AG04450 (cell line): ENCODE data around the gene ELOVL5. TPM values are rescaled to one million over a fixed set of nuclear protein-coding genes. Genes with fewer than 3 reads are reported as not detected.

ENCODE experiments used
- CTCF ChIA-PET: fragments of 300-600, 350-600 bp; formaldehyde crosslinking; extraction: SDS; loops from one replicate; lab custom pipeline; 2022; ENCODE audit warnings: antibody characterized with exemption, inconsistent platforms; lab: Charles Lee
- POLR2A ChIA-PET: fragments of 350-600 bp; formaldehyde crosslinking; extraction: SDS; loops from one replicate; lab custom pipeline; 2021; ENCODE audit warnings: antibody characterized with exemption, inconsistent platforms; lab: Yijun Ruan, JAX
- DNase-seq: peaks from one replicate; pipeline ENCODE4 v3.0.0-alpha.2; 2011; ENCODE audit warnings: low read depth, low spot score
- H3K27ac ChIP-seq: one replicate; pipeline ENCODE4 v1.5.1; 2012; ENCODE audit warnings: low read depth, low read length, control low read depth
- H3K27me3 ChIP-seq: one replicate; pipeline ENCODE4 v1.6.0; 2012; ENCODE audit warnings: low read length; ENCODE audit not compliant: control insufficient read depth, insufficient read depth
- H3K4me3 ChIP-seq: 2 replicates; pipeline ENCODE4 v1.5.1; 2011; ENCODE audit warnings: mild to moderate bottlenecking, low read depth, low read length, control low read depth
- H3K9me3 ChIP-seq: 2 replicates; pipeline ENCODE4 v1.5.1; 2012; ENCODE audit warnings: low read length; ENCODE audit not compliant: control insufficient read depth, insufficient read depth
- polyA plus RNA-seq: library from polyadenylated mRNA; depleted of rRNA; stranded (reverse); fragments of >200 nt; gene quantifications from 2 replicates; pipeline ENCODE4 v1.2.3, GENCODE V29; 2011
- TF ChIP-seq, protein P1 (sequence below): IDR thresholded peaks from 2 replicates; pipeline ENCODE4 v1.5.1; 2011; ENCODE audit warnings: low read depth, low read length, control low read depth, inconsistent platforms

The ELOVL5 gene
- polyA plus RNA-seq, 1 experiment, result 81.6 TPM

DNA sequence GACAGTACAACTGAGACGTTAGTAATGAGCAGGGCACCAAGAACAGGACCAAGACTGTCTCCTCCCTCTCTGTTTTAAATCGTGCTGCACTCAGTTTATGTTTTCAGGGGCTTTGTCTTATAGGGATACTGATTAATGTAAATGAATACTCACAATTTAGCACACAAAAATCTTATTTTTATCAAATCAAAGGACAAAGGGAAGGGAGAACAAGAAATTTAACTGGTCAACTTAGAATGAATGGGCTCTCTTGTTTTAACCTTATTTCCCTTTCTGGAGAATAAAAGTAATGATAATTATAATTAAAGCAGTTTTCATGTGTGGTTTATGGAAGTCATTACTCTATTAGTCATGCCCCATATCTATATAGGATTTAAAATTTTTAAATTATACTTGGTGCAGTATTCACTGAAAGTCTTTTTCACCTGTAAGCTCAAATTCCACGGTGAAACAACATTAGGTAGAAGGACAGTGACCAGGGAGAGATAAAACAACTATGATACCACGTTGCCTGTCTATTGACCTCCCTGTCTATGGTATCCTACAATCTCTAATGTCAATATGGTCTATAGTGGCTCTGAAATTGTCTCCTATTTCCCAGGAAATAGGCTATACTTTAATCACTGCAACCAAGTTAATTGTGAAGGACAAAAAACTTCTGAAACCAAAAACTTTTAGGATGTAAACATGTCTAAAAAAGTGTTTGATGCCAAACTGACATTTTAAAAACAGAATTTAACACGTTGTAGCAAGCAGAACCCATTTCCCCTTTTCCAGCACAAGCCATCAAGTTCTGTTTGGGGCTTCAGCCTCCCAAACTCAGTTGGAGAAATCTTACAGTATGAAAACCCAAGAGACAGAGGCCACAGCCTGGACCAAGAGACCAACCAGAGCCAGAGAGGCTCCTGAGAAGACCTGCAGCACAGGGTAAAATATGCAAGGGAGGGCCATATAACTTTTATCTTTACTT is 15.0 kb downstream of the ELOVL5 start:
- TF ChIP-seq, protein P1, sequence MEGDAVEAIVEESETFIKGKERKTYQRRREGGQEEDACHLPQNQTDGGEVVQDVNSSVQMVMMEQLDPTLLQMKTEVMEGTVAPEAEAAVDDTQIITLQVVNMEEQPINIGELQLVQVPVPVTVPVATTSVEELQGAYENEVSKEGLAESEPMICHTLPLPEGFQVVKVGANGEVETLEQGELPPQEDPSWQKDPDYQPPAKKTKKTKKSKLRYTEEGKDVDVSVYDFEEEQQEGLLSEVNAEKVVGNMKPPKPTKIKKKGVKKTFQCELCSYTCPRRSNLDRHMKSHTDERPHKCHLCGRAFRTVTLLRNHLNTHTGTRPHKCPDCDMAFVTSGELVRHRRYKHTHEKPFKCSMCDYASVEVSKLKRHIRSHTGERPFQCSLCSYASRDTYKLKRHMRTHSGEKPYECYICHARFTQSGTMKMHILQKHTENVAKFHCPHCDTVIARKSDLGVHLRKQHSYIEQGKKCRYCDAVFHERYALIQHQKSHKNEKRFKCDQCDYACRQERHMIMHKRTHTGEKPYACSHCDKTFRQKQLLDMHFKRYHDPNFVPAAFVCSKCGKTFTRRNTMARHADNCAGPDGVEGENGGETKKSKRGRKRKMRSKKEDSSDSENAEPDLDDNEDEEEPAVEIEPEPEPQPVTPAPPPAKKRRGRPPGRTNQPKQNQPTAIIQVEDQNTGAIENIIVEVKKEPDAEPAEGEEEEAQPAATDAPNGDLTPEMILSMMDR, result no peak
- no peaks in the 10 kb centered on the region for H3K27me3 ChIP-seq
- ChIA-PET POLR2A (no interaction called here), CTCF (no interaction called here)
- no peak overlapping the region for H3K4me3 ChIP-seq
- H3K27ac ChIP-seq, result no peak overlapping the region
- no peaks in the 10 kb centered on the region for H3K9me3 ChIP-seq
- no peak for DNase-seq

DNA sequence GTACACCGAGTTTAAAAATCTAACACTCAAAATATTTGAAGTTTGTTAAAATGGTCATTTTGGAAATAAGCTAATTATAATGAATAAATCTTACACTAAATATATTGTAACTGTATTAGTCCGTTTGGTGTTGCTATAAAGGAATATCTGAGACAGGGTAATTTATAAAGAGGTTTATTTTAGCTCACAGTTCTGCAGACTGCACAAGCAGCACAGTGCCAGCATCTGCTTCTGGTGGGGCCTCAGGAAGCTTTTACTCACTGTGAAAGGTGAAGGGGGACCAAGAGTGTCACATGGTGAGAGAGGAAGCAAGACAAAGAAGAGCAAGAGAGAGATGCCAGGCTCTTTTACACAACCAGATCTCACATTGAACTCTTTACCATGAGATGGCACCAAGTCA is 17.1 kb downstream of the ELOVL5 start:
- no peaks in the 10 kb centered on the region for H3K27me3 ChIP-seq
- ChIA-PET POLR2A (no interaction called here), CTCF (no interaction called here)
- H3K4me3 ChIP-seq, result no peak overlapping the region
- no peak for DNase-seq
- H3K27ac ChIP-seq, result no peak overlapping the region
- no peaks in the 10 kb centered on the region for H3K9me3 ChIP-seq
- TF ChIP-seq, protein P1, result no peak

- TF ChIP-seq, protein P1, result no peak
- ChIA-PET CTCF (no interaction called here), POLR2A (no interaction called here)
- no peak for DNase-seq
- H3K27ac ChIP-seq, result no peak overlapping the region
- H3K27me3 ChIP-seq, result no peaks in the 10 kb centered on the region
- no peak overlapping the region for H3K4me3 ChIP-seq
- H3K9me3 ChIP-seq, result no peaks in the 10 kb centered on the region
Measured at GRCh38 chr6:53330137-53330536, 18.6 kb downstream of the ELOVL5 start.

GRCh38 chr6:53328375-53328774 is 20.4 kb downstream of the ELOVL5 start:
- TF ChIP-seq, protein P1, result no peak
- ChIA-PET POLR2A (interaction anchor here (0.9 kb wide), 1 partner anchor 19 kb away, joined by 3 read pairs; no protein-coding TSS in a partner anchor), CTCF (interaction anchor here (0.9 to 1.2 kb wide), 6 partner anchors 11 to 400 kb away, joined by 3 to 4 read pairs (median 3); no protein-coding TSS in a partner anchor)
- no peaks in the 10 kb centered on the region for H3K9me3 ChIP-seq
- no peak for DNase-seq
- no peak overlapping the region for H3K4me3 ChIP-seq
- H3K27me3 ChIP-seq, result no peaks in the 10 kb centered on the region
- H3K27ac ChIP-seq, result no peak overlapping the region

DNA sequence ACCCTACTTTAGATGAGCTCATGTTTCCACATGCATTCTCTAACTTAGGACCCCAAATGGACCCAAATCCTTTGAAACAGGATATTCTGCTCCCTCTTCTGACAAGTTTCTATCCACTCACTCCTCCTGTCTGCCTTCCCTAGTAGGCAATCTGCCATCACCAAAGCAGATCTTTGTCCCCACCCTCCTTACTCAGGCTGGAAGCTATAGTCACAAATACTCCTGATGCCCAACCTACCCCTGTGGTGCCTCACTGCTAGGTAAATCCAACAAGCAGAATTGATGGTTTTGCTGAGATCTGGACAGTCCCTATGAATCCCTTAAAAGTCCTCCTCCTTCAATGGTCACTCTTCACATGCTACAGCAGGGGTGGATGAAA is 21.7 kb downstream of the ELOVL5 start:
- DNase-seq, result no peak
- TF ChIP-seq, protein P1, result no peak
- H3K27me3 ChIP-seq, result no peaks in the 10 kb centered on the region
- POLR2A ChIA-PET, result interaction anchor here (1.5 kb wide), 2 partner anchors 18 to 21 kb away, joined by 3 to 5 read pairs; partner anchors contain the start of gene ELOVL5
- no peak overlapping the region for H3K4me3 ChIP-seq
- CTCF ChIA-PET, result no interaction called here
- H3K9me3 ChIP-seq, result no peaks in the 10 kb centered on the region
- H3K27ac ChIP-seq, result peak overlapping the region; percentile 75
